Bronchial epithelial cell (primary cell): ENCODE results near the gene PIP5K1C. TPM values are rescaled to one million over a fixed set of nuclear protein-coding genes. Genes with fewer than 3 reads are reported as not detected.

Experiments
- DNase-seq: peaks from one replicate; pipeline ENCODE4 v3.0.0-alpha.2; 2010; ENCODE audit warnings: low read depth
- FAIRE-seq: peaks from 2 replicates; lab custom pipeline; 2011; peaks lifted over from hg19 to GRCh38; lab: Jason Lieb, UNC
- H3K27me3 ChIP-seq: 2 replicates; pipeline ENCODE4 v1.5.1; 2011; ENCODE audit warnings: low read length; ENCODE audit not compliant: control insufficient read depth, insufficient read depth
- H3K36me3 ChIP-seq: 2 replicates; pipeline ENCODE4 v1.5.1; 2011; ENCODE audit warnings: low read length; ENCODE audit not compliant: control insufficient read depth, insufficient read depth
- H3K4me3 ChIP-seq: 2 replicates; pipeline ENCODE4 v1.5.1; 2011; ENCODE audit warnings: mild to moderate bottlenecking, low read depth, low read length, control low read depth
- total RNA-seq: library from RNA; depleted of rRNA; stranded (reverse); fragments of >200 nt; gene quantifications from 2 replicates; pipeline ENCODE4 v1.2.1, GENCODE V29; 2014
- TF ChIP-seq, protein P1 (sequence below): IDR thresholded peaks from 2 replicates; pipeline ENCODE4 v1.5.1; 2011; ENCODE audit warnings: mild to moderate bottlenecking, moderate library complexity, low read length, control low read depth, inconsistent platforms; ENCODE audit not compliant: insufficient read depth, severe bottlenecking

PIP5K1C gene
- total RNA-seq, 1 donor from 2014 or later: 6.3 TPM

DNA sequence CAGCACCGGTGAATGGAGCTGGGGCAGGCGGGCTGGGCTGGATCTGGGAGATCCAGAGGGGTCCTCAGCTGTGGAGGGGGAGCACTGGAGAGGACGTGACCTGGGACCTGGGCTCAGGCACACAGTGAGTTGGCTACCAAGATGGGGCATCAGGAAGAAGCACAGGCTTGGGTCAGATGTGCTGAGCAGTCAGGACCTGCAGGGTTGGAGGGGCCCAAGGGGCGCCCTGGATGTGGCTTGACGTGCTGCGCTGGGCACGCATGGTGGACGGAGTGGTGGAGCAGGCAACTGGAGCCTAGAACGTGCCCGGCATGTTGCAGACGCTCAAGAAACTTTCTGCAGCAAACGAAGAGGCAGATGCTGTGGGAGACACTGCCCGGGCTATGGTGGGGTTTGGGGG, 20.7 kb downstream of the PIP5K1C start:
- Histone ChIP-seq H3K27me3 (no peaks in the 10 kb centered on the region), H3K36me3 (peaks cover 3% of the 10 kb centered on the region), H3K4me3 (no peak overlapping the region)
- TF ChIP-seq, protein P1, sequence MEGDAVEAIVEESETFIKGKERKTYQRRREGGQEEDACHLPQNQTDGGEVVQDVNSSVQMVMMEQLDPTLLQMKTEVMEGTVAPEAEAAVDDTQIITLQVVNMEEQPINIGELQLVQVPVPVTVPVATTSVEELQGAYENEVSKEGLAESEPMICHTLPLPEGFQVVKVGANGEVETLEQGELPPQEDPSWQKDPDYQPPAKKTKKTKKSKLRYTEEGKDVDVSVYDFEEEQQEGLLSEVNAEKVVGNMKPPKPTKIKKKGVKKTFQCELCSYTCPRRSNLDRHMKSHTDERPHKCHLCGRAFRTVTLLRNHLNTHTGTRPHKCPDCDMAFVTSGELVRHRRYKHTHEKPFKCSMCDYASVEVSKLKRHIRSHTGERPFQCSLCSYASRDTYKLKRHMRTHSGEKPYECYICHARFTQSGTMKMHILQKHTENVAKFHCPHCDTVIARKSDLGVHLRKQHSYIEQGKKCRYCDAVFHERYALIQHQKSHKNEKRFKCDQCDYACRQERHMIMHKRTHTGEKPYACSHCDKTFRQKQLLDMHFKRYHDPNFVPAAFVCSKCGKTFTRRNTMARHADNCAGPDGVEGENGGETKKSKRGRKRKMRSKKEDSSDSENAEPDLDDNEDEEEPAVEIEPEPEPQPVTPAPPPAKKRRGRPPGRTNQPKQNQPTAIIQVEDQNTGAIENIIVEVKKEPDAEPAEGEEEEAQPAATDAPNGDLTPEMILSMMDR: no peak
- no peak for DNase-seq
- FAIRE-seq: no peak

GRCh38 chr19:3679138-3679537, 21.1 kb downstream of the PIP5K1C start:
- Histone ChIP-seq H3K27me3 (no peaks in the 10 kb centered on the region), H3K4me3 (no peak overlapping the region), H3K36me3 (no peaks in the 10 kb centered on the region)
- FAIRE-seq (no peak), DNase-seq (no peak)
- TF ChIP-seq, protein P1: no peak

DNA sequence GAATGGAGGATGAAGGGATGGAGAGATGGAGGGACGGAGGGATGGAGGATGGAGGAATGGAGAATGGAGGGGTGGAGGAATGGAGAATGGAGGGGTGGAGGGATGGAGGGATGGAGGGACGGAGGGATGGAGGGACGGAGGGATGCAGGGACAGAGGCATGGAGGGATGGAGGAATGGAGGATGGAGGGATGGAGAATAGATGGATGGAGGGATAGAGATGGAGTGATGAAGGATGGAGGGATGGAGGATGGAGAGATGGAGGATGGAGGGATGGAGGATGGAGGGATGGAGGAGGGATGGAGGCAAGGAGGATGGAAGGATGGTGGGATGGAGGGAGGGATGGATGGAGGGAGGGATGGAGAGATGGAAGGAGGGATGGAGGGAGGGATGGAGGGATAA, 22.1 kb downstream of the PIP5K1C start:
- Histone ChIP-seq H3K36me3 (no peaks in the 10 kb centered on the region), H3K4me3 (no peak overlapping the region), H3K27me3 (no peaks in the 10 kb centered on the region)
- TF ChIP-seq, protein P1: no peak
- DNase-seq (no peak), FAIRE-seq (no peak)

DNA sequence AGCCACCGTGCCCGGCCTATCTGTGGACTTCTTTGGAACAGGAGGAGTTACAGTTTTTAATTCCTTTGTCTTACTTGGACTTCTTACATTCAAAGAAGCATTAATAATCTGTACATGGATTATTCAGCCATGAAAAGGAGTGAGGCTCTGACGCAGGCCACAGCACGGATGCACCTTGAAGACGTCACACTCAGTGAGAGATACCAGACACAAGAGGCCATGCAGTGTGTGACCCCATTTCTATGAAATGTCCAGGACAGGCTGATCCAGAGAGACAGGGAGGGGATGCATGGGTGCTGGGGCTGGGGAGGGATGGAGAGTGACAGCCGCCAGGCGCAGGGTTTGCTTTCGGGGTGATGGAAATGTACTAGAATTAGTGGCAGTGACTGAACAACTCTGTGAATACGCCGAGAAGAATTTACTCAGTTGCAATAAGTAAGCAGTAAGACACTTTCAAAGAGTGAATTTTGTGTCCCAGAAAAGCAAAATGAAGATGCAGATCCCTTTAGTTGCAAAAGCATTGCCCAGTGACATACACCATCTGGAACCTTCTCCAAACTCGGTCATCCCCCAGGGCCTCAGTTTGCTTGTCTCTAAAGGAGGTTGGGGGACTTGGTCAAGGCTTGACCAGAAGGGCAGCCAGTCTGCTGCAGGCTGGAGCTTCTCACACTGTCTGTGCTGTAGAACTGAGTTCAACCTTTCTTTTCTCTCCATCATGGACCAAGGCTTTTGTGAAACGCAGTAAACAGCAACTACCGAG, 25.3 kb downstream of the PIP5K1C start:
- no peaks in the 10 kb centered on the region for H3K27me3 ChIP-seq
- FAIRE-seq (no peak), DNase-seq (no peak)
- no peak overlapping the region for H3K4me3 ChIP-seq
- TF ChIP-seq, protein P1: no peak
- no peaks in the 10 kb centered on the region for H3K36me3 ChIP-seq

GRCh38 chr19:3673506-3674439, 26.5 kb downstream of the PIP5K1C start:
- H3K4me3 ChIP-seq: no peak overlapping the region
- H3K27me3 ChIP-seq: no peaks in the 10 kb centered on the region
- no peaks in the 10 kb centered on the region for H3K36me3 ChIP-seq
- DNase-seq: no peak
- FAIRE-seq: no peak
- TF ChIP-seq, protein P1: no peak
